ENCODE results near the gene AMER2. TPM values are rescaled to one million over a fixed set of nuclear protein-coding genes. Genes with fewer than 3 reads are reported as not detected.

Gene AMER2
- total RNA-seq, 1 donor from 2014 or later, result not detected

- no peak overlapping the region for H3K4me3 Mint-ChIP-seq
- no peaks in the 10 kb centered on the region for H3K4me1 Mint-ChIP-seq
- CTCF ChIA-PET, result no interaction called here
- H3K27me3 Mint-ChIP-seq, result peaks cover 12% of the 10 kb centered on the region
- ATAC-seq (ENCODE audit: low read depth) (no peak), DNase-seq (no peak)
- H3K27ac Mint-ChIP-seq, result no peak overlapping the region
- H3K9me3 Mint-ChIP-seq, result no peaks in the 10 kb centered on the region
- POLR2A ChIA-PET, result no interaction called here
- intact Hi-C loops (cut with micrococcal nuclease), result no loop called here
- no peaks in the 10 kb centered on the region for H3K36me3 Mint-ChIP-seq (ENCODE audit: low read depth)
- TF ChIP-seq CTCF (IDR thresholded peaks at IDR 0.05), result no peak
Observed at GRCh38 chr13:25157681-25158080, 14.4 kb downstream of the AMER2 start.

GRCh38 chr13:25153736-25154135, 18.4 kb downstream of the AMER2 start:
- no peak for DNase-seq
- Mint-ChIP-seq H3K4me1 (no peaks in the 10 kb centered on the region), H3K27me3 (peaks cover 9% of the 10 kb centered on the region), H3K27ac (no peak overlapping the region), H3K4me3 (no peak overlapping the region), H3K36me3 (ENCODE audit: low read depth) (no peaks in the 10 kb centered on the region), H3K9me3 (no peaks in the 10 kb centered on the region)
- POLR2A ChIA-PET, result no interaction called here
- CTCF ChIA-PET, result no interaction called here
- no peak for ATAC-seq (ENCODE audit: low read depth)
- intact Hi-C loops (cut with micrococcal nuclease), result no loop called here
- TF ChIP-seq CTCF (IDR thresholded peaks at IDR 0.05), result no peak

- ATAC-seq (ENCODE audit: low read depth) (no peak), DNase-seq (no peak)
- peaks cover 4% of the 10 kb centered on the region for H3K4me1 Mint-ChIP-seq
- H3K27me3 Mint-ChIP-seq, result peaks cover 4% of the 10 kb centered on the region
- no peak overlapping the region for H3K4me3 Mint-ChIP-seq
- H3K9me3 Mint-ChIP-seq, result peaks cover 8% of the 10 kb centered on the region
- ChIA-PET POLR2A (no interaction called here), CTCF (no interaction called here)
- no peak overlapping the region for H3K27ac Mint-ChIP-seq
- intact Hi-C loops (cut with micrococcal nuclease), result no loop called here
- no peaks in the 10 kb centered on the region for H3K36me3 Mint-ChIP-seq (ENCODE audit: low read depth)
- no peak for TF ChIP-seq CTCF (IDR thresholded peaks at IDR 0.05)
Observed at GRCh38 chr13:25151626-25152195, 20.4 kb downstream of the AMER2 start.

- H3K27me3 Mint-ChIP-seq, result peaks cover 4% of the 10 kb centered on the region
- peaks cover 8% of the 10 kb centered on the region for H3K9me3 Mint-ChIP-seq
- H3K4me3 Mint-ChIP-seq, result no peak overlapping the region
- H3K27ac Mint-ChIP-seq, result no peak overlapping the region
- peaks cover 4% of the 10 kb centered on the region for H3K4me1 Mint-ChIP-seq
- TF ChIP-seq CTCF (IDR thresholded peaks at IDR 0.05), result no peak
- H3K36me3 Mint-ChIP-seq (ENCODE audit: low read depth), result no peaks in the 10 kb centered on the region
- intact Hi-C loops (cut with micrococcal nuclease), result no loop called here
- no peak for DNase-seq
- ChIA-PET CTCF (no interaction called here), POLR2A (no interaction called here)
- ATAC-seq (ENCODE audit: low read depth), result no peak
Observed at GRCh38 chr13:25149711-25150110, 22.4 kb downstream of the AMER2 start.

- CTCF ChIA-PET, result no interaction called here
- POLR2A ChIA-PET, result no interaction called here
- no peak overlapping the region for H3K27ac Mint-ChIP-seq
Observed at GRCh38 chr13:25148402-25148771, 23.7 kb downstream of the AMER2 start.

More at GRCh38 chr13:25148402-25148771, 23.7 kb downstream of the AMER2 start:
- DNase-seq, result no peak
- no peak for ATAC-seq (ENCODE audit: low read depth)
- H3K4me1 Mint-ChIP-seq, result peaks cover 4% of the 10 kb centered on the region
- H3K36me3 Mint-ChIP-seq (ENCODE audit: low read depth), result no peaks in the 10 kb centered on the region
- H3K27me3 Mint-ChIP-seq, result peaks cover 4% of the 10 kb centered on the region
- peaks cover 8% of the 10 kb centered on the region for H3K9me3 Mint-ChIP-seq
- no peak overlapping the region for H3K4me3 Mint-ChIP-seq
- intact Hi-C loops (cut with micrococcal nuclease), result no loop called here
- no peak for TF ChIP-seq CTCF (IDR thresholded peaks at IDR 0.05)

Data from activated B cell treated with CpG ODN at 0.5 μM for 24 hours (primary cell).